Panc1 (cell line): ENCODE measurements around the gene PLCD1. TPM values are rescaled to one million over a fixed set of nuclear protein-coding genes. Genes with fewer than 3 reads are reported as not detected.

Experiments
- ATAC-seq: fragments of 200-7000 bp; cut with Tn5 transposase; 2 replicates; pipeline ENCODE4 v1.9.1; 2020; ENCODE audit warnings: mild to moderate bottlenecking, moderate library complexity
- BruUV-seq: library from RNA; stranded (reverse); fragments of 400-500 nt; replicated peaks from 2 replicates; lab custom pipeline; 2021; lab: Mats Ljungman, UMichigan
- CTCF ChIA-PET: fragments of 300-600 bp; sonication (Branson Sonifier 250); formaldehyde crosslinking; loops from one replicate; lab custom pipeline; 2022; ENCODE audit warnings: antibody characterized with exemption; lab: Charles Lee
- POLR2A ChIA-PET: fragments of 300-600 bp; sonication (Branson Sonifier 250); formaldehyde crosslinking; loops from one replicate; lab custom pipeline; 2022; ENCODE audit warnings: antibody characterized with exemption; lab: Charles Lee
- DNase-seq: peaks from one replicate; pipeline ENCODE4 v3.0.0-alpha.2; 2010; ENCODE audit warnings: low read depth, low spot score
- H3K27ac ChIP-seq: 2 replicates; pipeline ENCODE4 v1.5.1; 2011; ENCODE audit warnings: mild to moderate bottlenecking, low read length, inconsistent platforms
- H3K27me3 ChIP-seq: fragments of 200-500 bp; sonication (Bioruptor generic); 2 replicates; pipeline ENCODE4 v1.6.0; 2014; ENCODE audit warnings: low read length, inconsistent platforms; ENCODE audit not compliant: control insufficient read depth, insufficient read depth
- H3K36me3 ChIP-seq: fragments of 200-500 bp; sonication (Bioruptor generic); 2 replicates; pipeline ENCODE4 v1.5.1; 2014; ENCODE audit warnings: inconsistent platforms, mild to moderate bottlenecking, low read length, moderate library complexity; ENCODE audit not compliant: control insufficient read depth, insufficient read depth
- H3K4me1 ChIP-seq: 2 replicates; pipeline ENCODE4 v1.5.1; 2011; ENCODE audit warnings: inconsistent platforms, mild to moderate bottlenecking, low read length, moderate library complexity; ENCODE audit not compliant: control insufficient read depth, insufficient read depth
- H3K4me3 ChIP-seq, 2 experiments: 2 replicates each; pipeline ENCODE4 v1.5.1; 2011 to 2012; ENCODE audit warnings: low read depth in 2 of 2, low read length in 2 of 2, mild to moderate bottlenecking in 2 of 2, inconsistent platforms in 1 of 2, moderate library complexity in 1 of 2
- H3K9me3 ChIP-seq: fragments of 200-500 bp; sonication (Bioruptor generic); 2 replicates; pipeline ENCODE4 v1.5.1; 2014; ENCODE audit warnings: low read depth, mild to moderate bottlenecking, inconsistent platforms, low read length, moderate library complexity; ENCODE audit not compliant: control insufficient read depth, insufficient read depth
- CTCF ChIP-seq: fragments of 450-650 bp; IDR thresholded peaks from 2 replicates; pipeline ENCODE4 v1.5.1; 2017; ENCODE audit warnings: mild to moderate bottlenecking
- POLR2AphosphoS5 ChIP-seq: IDR thresholded peaks from 2 replicates; pipeline ENCODE4 v1.6.1; 2012; ENCODE audit warnings: mild to moderate bottlenecking, low read depth, low read length, moderate library complexity
- REST ChIP-seq, 2 experiments: IDR thresholded peaks; 2 replicates each; pipeline ENCODE4 v1.6.1; 2011 to 2012; ENCODE audit warnings: low read depth in 2 of 2, control low read depth in 1 of 2, low read length in 1 of 2, mild to moderate bottlenecking in 1 of 2, moderate library complexity in 1 of 2; ENCODE audit not compliant: insufficient read depth in 1 of 2
- SIN3A ChIP-seq: IDR thresholded peaks from 2 replicates; pipeline ENCODE4 v1.6.1; 2012; ENCODE audit warnings: low read depth, mild to moderate bottlenecking, low read length, moderate library complexity, borderline replicate concordance; ENCODE audit not compliant: insufficient read depth
- TCF7L2 ChIP-seq: IDR thresholded peaks from 2 replicates; pipeline ENCODE4 v1.6.1; 2011; ENCODE audit warnings: mild to moderate bottlenecking, low read depth, low read length, inconsistent platforms
- in situ Hi-C: cut with HindIII; loops from 2 replicates; pipeline ENCODE4 v1.10.0; 2016; ENCODE audit warnings: low sequenced_read_pairs, low pct_unique_long_range_greater_than_20kb
- intact Hi-C: fragments of 100-400 bp; cut with micrococcal nuclease; formaldehyde crosslinking; loops from one replicate; pipeline ENCODE4 v1.10.0; 2022; ENCODE audit not compliant: unreplicated experiment
- total RNA-seq: library from RNA; stranded (reverse); gene quantifications from one replicate; pipeline ENCODE4 v1.2.1, GENCODE V29; 2021; ENCODE audit not compliant: unreplicated experiment

PLCD1 gene
- total RNA-seq, 1 experiment from 2014 or later, result 1.8 TPM

- 0 out of 2 replicates have a peak, but pooled peaks cover 7% of the 10 kb centered on the region for H3K4me1 ChIP-seq
- intact Hi-C loops (no loop called here), in situ Hi-C loops (no loop called here)
- no peaks in the 10 kb centered on the region for H3K36me3 ChIP-seq
- H3K27ac ChIP-seq, result peak overlapping the region; percentile 85
- no peak for TF ChIP-seq REST (IDR thresholded peaks at IDR 0.05; ENCODE audit: insufficient read depth in 1 of 2, low read depth in 2 of 2, low read length in 1 of 2)
- TF ChIP-seq SIN3A, result no peak
- no peak for TF ChIP-seq CTCF
- no peak for TF ChIP-seq TCF7L2
- no peak for TF ChIP-seq POLR2AphosphoS5
- no peaks in the 10 kb centered on the region for H3K27me3 ChIP-seq
- ATAC-seq (no peak), DNase-seq (no peak)
- BruUV-seq, result no TSS peak
- H3K9me3 ChIP-seq, result no peaks in the 10 kb centered on the region
- H3K4me3 ChIP-seq, result peak overlapping the region; percentile 58 to 64
- POLR2A ChIA-PET, result no interaction called here
- CTCF ChIA-PET, result no interaction called here
Observed at GRCh38 chr3:37994639-37994972, 34.8 kb downstream of the PLCD1 start.

GRCh38 chr3:37993820-37994638 lies 35.4 kb downstream of the PLCD1 start:
- no peaks in the 10 kb centered on the region for H3K36me3 ChIP-seq
- no peaks in the 10 kb centered on the region for H3K9me3 ChIP-seq
- ATAC-seq (peak; percentile 79), DNase-seq (no peak)
- no peak for TF ChIP-seq TCF7L2
- TF ChIP-seq SIN3A, result no peak
- TF ChIP-seq POLR2AphosphoS5, result no peak; the same call in 1 of the 2 replicates
- no peak for TF ChIP-seq REST (IDR thresholded peaks at IDR 0.05; ENCODE audit: insufficient read depth in 1 of 2, low read depth in 2 of 2, low read length in 1 of 2)
- TF ChIP-seq CTCF, result no peak
- H3K27ac ChIP-seq, result peak overlapping the region; percentile 85
- ChIA-PET CTCF (no interaction called here), POLR2A (no interaction called here)
- no peaks in the 10 kb centered on the region for H3K27me3 ChIP-seq
- H3K4me3 ChIP-seq, result peak overlapping the region; percentile 58 to 64
- 0 out of 2 replicates have a peak, but pooled peaks cover 7% of the 10 kb centered on the region for H3K4me1 ChIP-seq
- intact Hi-C loops (no loop called here), in situ Hi-C loops (no loop called here)
- BruUV-seq, result TSS peak; percentile 75
